Neural cell (in vitro differentiated cells): ENCODE measurements around the gene AXIN1.
"Not testable (repeated sequence)": the region's sequence is repeated elsewhere in the genome, so short reads cannot be mapped to it uniquely, and the experiment has no call there.

Experiments used
- EP300 ChIP-seq: fragments of 450-650 bp; conservative IDR thresholded peaks from 2 replicates; pipeline ENCODE4 v1.6.1; 2014; ENCODE audit warnings: antibody characterized with exemption, mild to moderate bottlenecking, moderate library complexity; ENCODE audit not compliant: poor library complexity, severe bottlenecking
- EZH2 ChIP-seq: fragments of 200-600, 300-800 bp; shearing (Covaris generic), sonication (generic); IDR thresholded peaks from 2 replicates; pipeline ENCODE4 v1.6.1; 2014; ENCODE audit warnings: antibody characterized with exemption, low read length, borderline replicate concordance, mild to moderate bottlenecking; ENCODE audit not compliant: insufficient read depth, poor library complexity, severe bottlenecking
- POLR2AphosphoS5 ChIP-seq: IDR thresholded peaks from 2 replicates; pipeline ENCODE4 v1.6.1; 2012
- TAF1 ChIP-seq: IDR thresholded peaks from 2 replicates; pipeline ENCODE4 v1.6.1; 2012; ENCODE audit warnings: low read depth
- TF ChIP-seq, protein P1 (sequence below): fragments of 450-650 bp; IDR thresholded peaks from 2 replicates; pipeline ENCODE4 v1.5.1; 2014; ENCODE audit warnings: antibody characterized with exemption, mild to moderate bottlenecking, moderate library complexity; ENCODE audit not compliant: poor library complexity, severe bottlenecking
- TF ChIP-seq, protein P2 (sequence below): IDR thresholded peaks from 2 replicates; pipeline ENCODE4 v1.6.1; 2012; ENCODE audit warnings: borderline replicate concordance

DNA sequence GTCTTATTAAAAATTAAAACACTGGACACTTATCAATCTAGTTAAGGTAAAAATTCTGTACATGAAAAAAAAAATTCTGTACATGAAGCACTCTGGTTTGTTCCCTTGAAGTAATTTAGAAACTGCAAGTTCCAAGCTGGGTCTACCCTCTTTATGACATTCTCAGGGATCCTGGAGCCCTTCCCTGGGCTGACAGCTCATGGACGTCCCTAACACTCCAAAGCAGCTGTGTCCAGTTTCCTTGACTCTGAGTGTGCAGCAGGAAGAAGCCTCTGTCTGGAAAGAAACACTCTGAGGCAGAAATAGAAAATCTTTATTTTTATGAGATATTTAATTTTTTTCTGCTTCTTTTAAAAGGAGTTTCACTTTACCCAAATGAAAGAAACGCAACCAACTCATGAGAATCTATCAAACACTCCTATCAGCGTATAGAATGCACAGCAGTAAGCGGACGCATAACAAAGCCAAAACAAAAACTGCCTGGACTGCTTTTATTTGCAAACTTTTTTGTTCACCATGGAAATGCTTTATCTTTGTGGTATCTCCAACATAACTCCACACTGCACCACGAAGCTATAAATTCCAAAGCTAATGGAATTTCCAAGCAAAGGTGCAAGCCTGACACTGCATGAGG is 21.2 kb downstream of the AXIN1 start:
- TF ChIP-seq, protein P1, sequence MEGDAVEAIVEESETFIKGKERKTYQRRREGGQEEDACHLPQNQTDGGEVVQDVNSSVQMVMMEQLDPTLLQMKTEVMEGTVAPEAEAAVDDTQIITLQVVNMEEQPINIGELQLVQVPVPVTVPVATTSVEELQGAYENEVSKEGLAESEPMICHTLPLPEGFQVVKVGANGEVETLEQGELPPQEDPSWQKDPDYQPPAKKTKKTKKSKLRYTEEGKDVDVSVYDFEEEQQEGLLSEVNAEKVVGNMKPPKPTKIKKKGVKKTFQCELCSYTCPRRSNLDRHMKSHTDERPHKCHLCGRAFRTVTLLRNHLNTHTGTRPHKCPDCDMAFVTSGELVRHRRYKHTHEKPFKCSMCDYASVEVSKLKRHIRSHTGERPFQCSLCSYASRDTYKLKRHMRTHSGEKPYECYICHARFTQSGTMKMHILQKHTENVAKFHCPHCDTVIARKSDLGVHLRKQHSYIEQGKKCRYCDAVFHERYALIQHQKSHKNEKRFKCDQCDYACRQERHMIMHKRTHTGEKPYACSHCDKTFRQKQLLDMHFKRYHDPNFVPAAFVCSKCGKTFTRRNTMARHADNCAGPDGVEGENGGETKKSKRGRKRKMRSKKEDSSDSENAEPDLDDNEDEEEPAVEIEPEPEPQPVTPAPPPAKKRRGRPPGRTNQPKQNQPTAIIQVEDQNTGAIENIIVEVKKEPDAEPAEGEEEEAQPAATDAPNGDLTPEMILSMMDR = not testable (repeated sequence)
- TF ChIP-seq, protein P2, sequence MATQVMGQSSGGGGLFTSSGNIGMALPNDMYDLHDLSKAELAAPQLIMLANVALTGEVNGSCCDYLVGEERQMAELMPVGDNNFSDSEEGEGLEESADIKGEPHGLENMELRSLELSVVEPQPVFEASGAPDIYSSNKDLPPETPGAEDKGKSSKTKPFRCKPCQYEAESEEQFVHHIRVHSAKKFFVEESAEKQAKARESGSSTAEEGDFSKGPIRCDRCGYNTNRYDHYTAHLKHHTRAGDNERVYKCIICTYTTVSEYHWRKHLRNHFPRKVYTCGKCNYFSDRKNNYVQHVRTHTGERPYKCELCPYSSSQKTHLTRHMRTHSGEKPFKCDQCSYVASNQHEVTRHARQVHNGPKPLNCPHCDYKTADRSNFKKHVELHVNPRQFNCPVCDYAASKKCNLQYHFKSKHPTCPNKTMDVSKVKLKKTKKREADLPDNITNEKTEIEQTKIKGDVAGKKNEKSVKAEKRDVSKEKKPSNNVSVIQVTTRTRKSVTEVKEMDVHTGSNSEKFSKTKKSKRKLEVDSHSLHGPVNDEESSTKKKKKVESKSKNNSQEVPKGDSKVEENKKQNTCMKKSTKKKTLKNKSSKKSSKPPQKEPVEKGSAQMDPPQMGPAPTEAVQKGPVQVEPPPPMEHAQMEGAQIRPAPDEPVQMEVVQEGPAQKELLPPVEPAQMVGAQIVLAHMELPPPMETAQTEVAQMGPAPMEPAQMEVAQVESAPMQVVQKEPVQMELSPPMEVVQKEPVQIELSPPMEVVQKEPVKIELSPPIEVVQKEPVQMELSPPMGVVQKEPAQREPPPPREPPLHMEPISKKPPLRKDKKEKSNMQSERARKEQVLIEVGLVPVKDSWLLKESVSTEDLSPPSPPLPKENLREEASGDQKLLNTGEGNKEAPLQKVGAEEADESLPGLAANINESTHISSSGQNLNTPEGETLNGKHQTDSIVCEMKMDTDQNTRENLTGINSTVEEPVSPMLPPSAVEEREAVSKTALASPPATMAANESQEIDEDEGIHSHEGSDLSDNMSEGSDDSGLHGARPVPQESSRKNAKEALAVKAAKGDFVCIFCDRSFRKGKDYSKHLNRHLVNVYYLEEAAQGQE = not testable (repeated sequence)
- TF ChIP-seq EZH2, EP300, POLR2AphosphoS5, TAF1: not testable (repeated sequence)
